Measurements from ENCODE around the gene NTM. TPM values are rescaled to one million over a fixed set of nuclear protein-coding genes. Genes with fewer than 3 reads are reported as not detected.

Gene NTM
- total and polyA plus RNA-seq, 10 donors: 0.13 to 1.6 (median 0.67) TPM

GRCh38 chr11:131857246-131857645 is 486.8 kb downstream of the NTM start:
- 75 to 90% (median 82%) methylated on average over 5 of the region's 5 CpGs for WGBS, 5 donors
- intact Hi-C loops (cut with DNase I; ENCODE audit: low total_unique reads): no loop called here
- no peak for DNase-seq
- no peaks in the 10 kb centered on the region for H3K9me3 ChIP-seq
- H3K4me1 ChIP-seq: no peaks in the 10 kb centered on the region
- no peak overlapping the region for H3K27ac ChIP-seq
- no peak for TF ChIP-seq CTCF (IDR thresholded peaks at IDR 0.05 in 8 of 11, conservative IDR thresholded peaks at IDR 0.05 in 3 of 11)
- H3K4me3 ChIP-seq: no peak overlapping the region
- H3K27me3 ChIP-seq (replicated peaks in 1 of 7): no peaks in the 10 kb centered on the region
- no peaks in the 10 kb centered on the region for H3K36me3 ChIP-seq

- Histone ChIP-seq H3K4me1 (no peaks in the 10 kb centered on the region), H3K27ac (no peak overlapping the region), H3K36me3 (no peaks in the 10 kb centered on the region), H3K4me3 (no peak overlapping the region), H3K9me3 (no peaks in the 10 kb centered on the region), H3K27me3 (replicated peaks in 1 of 7) (no peaks in the 10 kb centered on the region)
- DNase-seq: no peak
- intact Hi-C loops (cut with DNase I; ENCODE audit: low total_unique reads): no loop called here
- WGBS, 5 donors: 80 to 89% (median 84%) methylated on average over 11 of the region's 11 CpGs
- no peak for TF ChIP-seq POLR2A (IDR thresholded peaks at IDR 0.05)
- TF ChIP-seq CTCF (IDR thresholded peaks at IDR 0.05 in 8 of 11, conservative IDR thresholded peaks at IDR 0.05 in 3 of 11): no peak
- TF ChIP-seq POLR2AphosphoS5 (IDR thresholded peaks at IDR 0.05): no peak
Measured at GRCh38 chr11:131858505-131858904, 488.1 kb downstream of the NTM start.

GRCh38 chr11:131859538-131860210 is 489.3 kb downstream of the NTM start:
- no peak overlapping the region for H3K4me3 ChIP-seq
- TF ChIP-seq POLR2A (IDR thresholded peaks at IDR 0.05) (no peak), CTCF (IDR thresholded peaks at IDR 0.05 in 8 of 11, conservative IDR thresholded peaks at IDR 0.05 in 3 of 11) (no peak), POLR2AphosphoS5 (IDR thresholded peaks at IDR 0.05) (no peak)
- H3K27ac ChIP-seq: no peak overlapping the region
- intact Hi-C loops (cut with DNase I; ENCODE audit: low total_unique reads): no loop called here
- no peaks in the 10 kb centered on the region for H3K4me1 ChIP-seq
- WGBS, 5 donors: 33 to 53% (median 39%) methylated on average over 8 of the region's 8 CpGs
- DNase-seq: no peak
- H3K9me3 ChIP-seq: no peaks in the 10 kb centered on the region
- H3K36me3 ChIP-seq: no peaks in the 10 kb centered on the region
- H3K27me3 ChIP-seq (replicated peaks in 1 of 7): no peaks in the 10 kb centered on the region

- no peak overlapping the region for H3K27ac ChIP-seq
- TF ChIP-seq POLR2AphosphoS5 (IDR thresholded peaks at IDR 0.05) (no peak), POLR2A (IDR thresholded peaks at IDR 0.05) (no peak), CTCF (IDR thresholded peaks at IDR 0.05 in 8 of 11, conservative IDR thresholded peaks at IDR 0.05 in 3 of 11) (no peak)
- DNase-seq: no peak
- H3K36me3 ChIP-seq: no peaks in the 10 kb centered on the region
- H3K9me3 ChIP-seq: no peaks in the 10 kb centered on the region
- no peaks in the 10 kb centered on the region for H3K27me3 ChIP-seq (replicated peaks in 1 of 7)
- WGBS, 5 donors: 78 to 86% (median 81%) methylated on average over 5 of the region's 5 CpGs
- H3K4me3 ChIP-seq: no peak overlapping the region
- H3K4me1 ChIP-seq: no peaks in the 10 kb centered on the region
- intact Hi-C loops (cut with DNase I; ENCODE audit: low total_unique reads): no loop called here
Measured at GRCh38 chr11:131864228-131864627, 493.8 kb downstream of the NTM start.

Data from spleen (tissue), 11 donors.